GM23338 (cell line): Measurements from ENCODE around the gene MRPS6. TPM values are rescaled to one million over a fixed set of nuclear protein-coding genes. Genes with fewer than 3 reads are reported as not detected.
A peak's percentile ranks its signal among the peaks of the same experiment; 100 is the strongest.

ENCODE experiments used
- ATAC-seq: fragments of 200-7000 bp; cut with Tn5 transposase; 3 replicates; pipeline ENCODE4 v1.9.1; 2020
- DNase-seq: peaks from one replicate; pipeline ENCODE4 v3.0.0-alpha.2; 2015; ENCODE audit warnings: low spot score
- H2AFZ ChIP-seq: fragments of 200-600 bp; sonication (generic); 2 replicates; pipeline ENCODE4 v1.8.0; 2016; ENCODE audit warnings: antibody characterized with exemption, mild to moderate bottlenecking, moderate library complexity
- H3F3A ChIP-seq: fragments of 200-600 bp; sonication (generic); replicated peaks from 2 replicates; pipeline ENCODE4 v1.8.0; 2017; ENCODE audit warnings: antibody characterized with exemption, mixed run types, low read depth
- H3K27ac ChIP-seq: fragments of 200-600 bp; sonication (generic); 2 replicates; pipeline ENCODE4 v1.6.1; 2016; ENCODE audit warnings: low read depth
- H3K27me3 ChIP-seq: fragments of 200-600 bp; sonication (generic); 2 replicates; pipeline ENCODE4 v1.8.0; 2016; ENCODE audit warnings: mild to moderate bottlenecking, mixed run types, moderate library complexity; ENCODE audit not compliant: insufficient read depth
- H3K36me3 ChIP-seq: fragments of 200-600 bp; sonication (generic); 2 replicates; pipeline ENCODE4 v1.8.0; 2016; ENCODE audit warnings: mild to moderate bottlenecking; ENCODE audit not compliant: insufficient read depth
- H3K4me1 ChIP-seq: fragments of 200-600 bp; sonication (generic); 2 replicates; pipeline ENCODE4 v1.8.0; 2016; ENCODE audit warnings: mild to moderate bottlenecking, moderate library complexity; ENCODE audit not compliant: insufficient read depth
- H3K4me2 ChIP-seq: fragments of 200-600 bp; sonication (generic); 2 replicates; pipeline ENCODE4 v1.7.1; 2017; ENCODE audit warnings: mixed run types
- H3K4me3 ChIP-seq: fragments of 200-600 bp; sonication (generic); 2 replicates; pipeline ENCODE4 v1.6.1; 2016; ENCODE audit warnings: mixed run types
- H3K79me2 ChIP-seq: fragments of 200-600 bp; sonication (generic); replicated peaks from 2 replicates; pipeline ENCODE4 v1.8.0; 2017; ENCODE audit warnings: mild to moderate bottlenecking; ENCODE audit not compliant: insufficient read depth
- H3K9me2 ChIP-seq: fragments of 200-600 bp; sonication (generic); 2 replicates; pipeline ENCODE4 v1.8.0; 2017; ENCODE audit not compliant: insufficient read depth
- H4K20me1 ChIP-seq: fragments of 200-600 bp; sonication (generic); replicated peaks from 2 replicates; pipeline ENCODE4 v1.8.0; 2017; ENCODE audit warnings: mild to moderate bottlenecking; ENCODE audit not compliant: insufficient read depth
- H3K27ac Mint-ChIP-seq: 2 replicates; pipeline ENCODE4 v1.8.0; 2020; ENCODE audit warnings: inconsistent platforms, mild to moderate bottlenecking, moderate library complexity, mixed read lengths
- H3K27me3 Mint-ChIP-seq: 3 replicates; pipeline ENCODE4 v1.8.0; 2022; ENCODE audit warnings: low read depth, mild to moderate bottlenecking, moderate library complexity, mixed read lengths, inconsistent platforms; ENCODE audit not compliant: insufficient read depth, poor library complexity
- H3K36me3 Mint-ChIP-seq: 3 replicates; pipeline ENCODE4 v1.8.0; 2021; ENCODE audit warnings: low read depth, mild to moderate bottlenecking, inconsistent platforms, moderate library complexity, mixed read lengths
- H3K4me1 Mint-ChIP-seq: 3 replicates; pipeline ENCODE4 v1.8.0; 2020; ENCODE audit warnings: mild to moderate bottlenecking, inconsistent platforms, mixed read lengths
- H3K4me3 Mint-ChIP-seq: 3 replicates; pipeline ENCODE4 v1.8.0; 2021; ENCODE audit warnings: moderate library complexity, mild to moderate bottlenecking, inconsistent platforms, mixed read lengths
- H3K9me3 Mint-ChIP-seq: 3 replicates; pipeline ENCODE4 v1.8.0; 2020; ENCODE audit warnings: moderate library complexity, mild to moderate bottlenecking, inconsistent platforms, mixed read lengths
- CREB1 ChIP-seq: fragments of 250-450 bp; sonication (Bioruptor Pico); IDR thresholded peaks from 2 replicates; pipeline ENCODE4 v1.5.0; 2020; ENCODE audit warnings: low read depth, mild to moderate bottlenecking, moderate library complexity
- CTCF ChIP-seq, 2 experiments: fragments of 200-600 bp in 1 of 2; sonication (generic) in 1 of 2; conservative IDR thresholded peaks; 2 replicates each; pipeline versions ENCODE4 v1.5.1 to v1.6.1; 2016 to 2017; ENCODE audit warnings: antibody characterized with exemption in 2 of 2, low read depth in 2 of 2, mild to moderate bottlenecking in 2 of 2, moderate library complexity in 1 of 2
- ETS1 ChIP-seq: IDR thresholded peaks from 2 replicates; pipeline ENCODE4 v1.6.1; 2016; ENCODE audit warnings: antibody characterized with exemption
- EZH2 ChIP-seq: fragments of 200-600 bp; sonication (generic); IDR thresholded peaks from one replicate; pipeline ENCODE4 v1.8.0; 2017; ENCODE audit warnings: antibody characterized with exemption, mild to moderate bottlenecking, low read depth; ENCODE audit not compliant: unreplicated experiment
- EZH2phosphoT487 ChIP-seq: fragments of 200-600 bp; sonication (generic); IDR thresholded peaks from one replicate; pipeline ENCODE4 v1.8.1; 2018; ENCODE audit warnings: antibody characterized with exemption; ENCODE audit not compliant: unreplicated experiment
- JUNB ChIP-seq: IDR thresholded peaks from one replicate; pipeline ENCODE4 v1.6.1; 2016; ENCODE audit warnings: antibody characterized with exemption; ENCODE audit not compliant: unreplicated experiment
- NANOG ChIP-seq: IDR thresholded peaks from 2 replicates; pipeline ENCODE4 v1.6.1; 2016; ENCODE audit warnings: antibody characterized with exemption, borderline replicate concordance
- POLR2AphosphoS5 ChIP-seq: IDR thresholded peaks from 2 replicates; pipeline ENCODE4 v1.6.1; 2016; ENCODE audit warnings: antibody characterized with exemption, low read depth
- REST ChIP-seq: IDR thresholded peaks from one replicate; pipeline ENCODE4 v1.6.1; 2018; ENCODE audit warnings: antibody characterized with exemption; ENCODE audit not compliant: unreplicated experiment
- STAT1 ChIP-seq: IDR thresholded peaks from one replicate; pipeline ENCODE4 v1.6.1; 2016; ENCODE audit warnings: antibody characterized with exemption; ENCODE audit not compliant: unreplicated experiment
- ZNF114 ChIP-seq: fragments of 250-450 bp; sonication (Bioruptor Pico); IDR thresholded peaks from 2 replicates; pipeline ENCODE4 v1.5.0; 2020; ENCODE audit warnings: mild to moderate bottlenecking, moderate library complexity
- ZNF331 ChIP-seq: fragments of 250-450 bp; sonication (Bioruptor Pico); IDR thresholded peaks from 2 replicates; pipeline ENCODE4 v1.5.0; 2020; ENCODE audit warnings: low read depth, mild to moderate bottlenecking, moderate library complexity
- polyA plus RNA-seq: library from polyadenylated mRNA; unstranded; fragments of >200 nt; fragmentation: Nextera tagmentation; extraction: Ambion mirVana; gene quantifications from 2 replicates; pipeline ENCODE4 v1.2.1, GENCODE V29; 2016
- total RNA-seq: library from RNA; depleted of rRNA; stranded (reverse); fragments of >200 nt; shearing (Covaris generic); gene quantifications from 2 replicates; pipeline ENCODE4 v1.2.3, GENCODE V29; 2014

MRPS6 gene
- total and polyA plus RNA-seq, 2 experiments from 2014 or later = 80.5 to 242 TPM

- TF ChIP-seq CTCF (conservative IDR thresholded peaks at IDR 0.05; ENCODE audit: low read depth in 2 of 2) = no peak
Observed at GRCh38 chr21:34071683-34072082, 1.7 kb upstream of the MRPS6 start (continued).

- Histone ChIP-seq H3K4me3 (peak overlapping the region; percentile 62), H3K27ac (no peak overlapping the region), H3K79me2 (peaks cover 33% of the 10 kb centered on the region), H3K27me3 (peaks cover 15% of the 10 kb centered on the region; the same call in 1 of the 2 replicates), H3K9me2 (no peaks in the 10 kb centered on the region), H3F3A (no peaks in the 10 kb centered on the region; the same call in 1 of the 2 replicates), H2AFZ (peak overlapping the region; percentile 99), H3K36me3 (no peaks in the 10 kb centered on the region), H4K20me1 (peaks cover 28% of the 10 kb centered on the region), H3K4me2 (peak overlapping the region; percentile 85), H3K4me1 (peaks cover 32% of the 10 kb centered on the region)
- Mint-ChIP-seq H3K9me3 (peaks cover 3% of the 10 kb centered on the region; the same call in 1 of the 3 replicates), H3K4me1 (peaks cover 31% of the 10 kb centered on the region), H3K27ac (no peak overlapping the region; the same call in 1 of the 2 replicates), H3K36me3 (peaks cover 9% of the 10 kb centered on the region; the same call in 2 of the 3 replicates), H3K27me3 (peaks cover 8% of the 10 kb centered on the region), H3K4me3 (peak overlapping the region; percentile 69)
- peak; percentile 65 for ATAC-seq
- no peak for DNase-seq
- no peak for TF ChIP-seq EZH2
- TF ChIP-seq CTCF (conservative IDR thresholded peaks at IDR 0.05; ENCODE audit: low read depth in 2 of 2) = no peak
- TF ChIP-seq ZNF114 (CRISPR knock-in tag) = no peak
- TF ChIP-seq ETS1 = no peak
- TF ChIP-seq REST = no peak
- TF ChIP-seq EZH2phosphoT487 = no peak
- TF ChIP-seq JUNB = no peak
- TF ChIP-seq POLR2AphosphoS5 = no peak
- TF ChIP-seq CREB1 (CRISPR knock-in tag) = no peak
- no peak for TF ChIP-seq ZNF331 (CRISPR knock-in tag)
- TF ChIP-seq STAT1 = no peak
- no peak for TF ChIP-seq NANOG
Observed at GRCh38 chr21:34072145-34073031, 990 bp upstream of the MRPS6 start.
